ENCODE data around the gene PUM2. TPM values are rescaled to one million over a fixed set of nuclear protein-coding genes. Genes with fewer than 3 reads are reported as not detected.

Gene PUM2
- total RNA-seq, 1 experiment from 2014 or later = 105 TPM

- no peaks in the 10 kb centered on the region for H3K27me3 ChIP-seq (ENCODE audit: insufficient read depth, low read length)
- H3K79me2 ChIP-seq (ENCODE audit: insufficient read depth, low read length) = no peaks in the 10 kb centered on the region
- CTCF ChIA-PET = no interaction called here
- H3K27ac ChIP-seq (ENCODE audit: low read depth, low read length) = no peak overlapping the region
- POLR2A ChIA-PET = no interaction called here
- intact Hi-C loops (cut with micrococcal nuclease) = loop anchor here (5.0 kb wide), 2 partner anchors 63 to 102 kb away; no protein-coding TSS in a partner anchor
- no peaks in the 10 kb centered on the region for H3K36me3 ChIP-seq (ENCODE audit: control insufficient read depth in 1 of 2, insufficient read depth in 2 of 2, low read length in 2 of 2)
- peaks cover 25 to 46% of the 10 kb centered on the region in 2 experiments for H3K4me1 ChIP-seq (ENCODE audit: control insufficient read depth in 1 of 2, insufficient read depth in 2 of 2, low read length in 2 of 2)
- H3K4me2 ChIP-seq (ENCODE audit: low read length) = no peak overlapping the region
- no peak overlapping the region for H3K4me3 ChIP-seq (replicated peaks in 1 of 2; ENCODE audit: low read depth in 1 of 2, low read length in 2 of 2)
- RAD21 ChIA-PET (ENCODE audit: low non-redundant PET in 1 of 2, low total read pairs in 2 of 2, uncharacterized antibody in 2 of 2, unreplicated experiment in 2 of 2) = no interaction called here
- no peak overlapping the region for H2AFZ ChIP-seq (ENCODE audit: low read depth, low read length, poor library complexity, severe bottlenecking)
- no peaks in the 10 kb centered on the region for H3K9me2 ChIP-seq (ENCODE audit: insufficient read depth)
- no peaks in the 10 kb centered on the region for H3K9me3 ChIP-seq (ENCODE audit: control insufficient read depth in 1 of 2, insufficient read depth in 1 of 2, low read depth in 1 of 2, low read length in 2 of 2)
- no TSS peak for BruUV-seq (replicated peaks)
- TF ChIP-seq EGR1 (IDR thresholded peaks at IDR 0.05; ENCODE audit: low read depth) = no peak
- no peak for TF ChIP-seq MAX (IDR thresholded peaks at IDR 0.05)
- TF ChIP-seq SRF (IDR thresholded peaks at IDR 0.05; ENCODE audit: low read depth) = no peak
- no peak for TF ChIP-seq TCF7L2 (IDR thresholded peaks at IDR 0.05; ENCODE audit: borderline replicate concordance, extremely low read depth, insufficient read depth, insufficient read length)
- TF ChIP-seq REST (IDR thresholded peaks at IDR 0.05; ENCODE audit: low read depth) = no peak
- no peak for TF ChIP-seq CEBPB (IDR thresholded peaks at IDR 0.05; ENCODE audit: low read depth)
- no peak for TF ChIP-seq FOSL1 (IDR thresholded peaks at IDR 0.05; ENCODE audit: low read depth)
- TF ChIP-seq ELF1 (IDR thresholded peaks at IDR 0.05; ENCODE audit: borderline replicate concordance, low read depth) = no peak
- TF ChIP-seq EZH2phosphoT487 (IDR thresholded peaks at IDR 0.05; ENCODE audit: borderline replicate concordance) = no peak
- TF ChIP-seq ZFX (IDR thresholded peaks at IDR 0.05) = no peak
- TF ChIP-seq ATF3 (IDR thresholded peaks at IDR 0.05) = no peak
- DNase-seq (ENCODE audit: low read depth, low spot score) (no peak), ATAC-seq (no peak)
- H4K20me1 ChIP-seq (ENCODE audit: insufficient read depth) = no peaks in the 10 kb centered on the region
- H3K9ac ChIP-seq (ENCODE audit: low read length) = no peak overlapping the region
These were observed 121.1 kb downstream of the PUM2 start for GRCh38 chr2:20229322-20230113.

All from HCT116 (cell line).